HG02981 (cell line): ENCODE measurements around the gene IQCE.
"Not testable (repeated sequence)": the region's sequence is repeated elsewhere in the genome, so short reads cannot be mapped to it uniquely, and the experiment has no call there.

Experiments
- ATAC-seq: cut with Tn5 transposase; IDR thresholded peaks from one replicate; pipeline ENCODE4 v1.9.1; 2021; ENCODE audit warnings: mild to moderate bottlenecking, moderate library complexity; ENCODE audit not compliant: unreplicated experiment

IQCE gene

DNA sequence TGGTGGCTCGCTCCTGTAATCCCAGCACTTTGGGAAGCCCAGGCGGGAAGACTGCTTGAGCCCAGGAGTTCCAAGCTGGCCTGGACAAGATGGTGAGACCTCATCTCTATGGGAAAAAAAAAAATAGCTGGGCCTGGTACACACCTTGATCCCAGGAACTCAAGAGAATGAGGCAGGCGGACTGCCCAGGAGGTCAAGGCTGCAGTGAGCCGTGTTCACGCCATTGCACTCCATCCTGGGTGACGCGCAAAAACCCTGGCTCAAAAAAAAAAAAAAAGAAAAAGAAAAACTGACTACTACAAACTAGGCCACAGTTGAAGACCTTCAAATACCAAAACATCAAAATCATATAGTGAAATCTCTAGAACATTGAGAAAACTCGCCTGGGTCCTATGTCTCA is 7.4 kb upstream of the IQCE start:
- no peak for ATAC-seq

DNA sequence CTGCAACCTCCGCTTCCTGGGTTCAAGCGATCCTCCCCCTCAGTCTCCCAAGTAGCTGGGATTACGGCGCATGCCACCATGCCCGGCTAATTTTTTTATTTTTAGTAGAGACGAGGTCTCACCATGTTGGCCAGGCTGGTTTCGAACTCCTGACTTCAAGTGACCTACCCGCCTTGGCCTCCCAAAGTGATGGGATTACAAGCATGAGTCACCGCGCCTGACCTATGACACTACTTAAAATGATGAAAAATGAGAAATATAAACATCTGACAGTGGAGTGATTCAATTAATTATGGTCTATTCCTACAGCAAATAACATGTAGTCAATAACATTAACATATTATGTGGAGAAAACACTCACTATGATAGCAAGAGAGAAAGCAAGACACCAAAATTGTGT is 5.7 kb upstream of the IQCE start:
- no peak for ATAC-seq

DNA sequence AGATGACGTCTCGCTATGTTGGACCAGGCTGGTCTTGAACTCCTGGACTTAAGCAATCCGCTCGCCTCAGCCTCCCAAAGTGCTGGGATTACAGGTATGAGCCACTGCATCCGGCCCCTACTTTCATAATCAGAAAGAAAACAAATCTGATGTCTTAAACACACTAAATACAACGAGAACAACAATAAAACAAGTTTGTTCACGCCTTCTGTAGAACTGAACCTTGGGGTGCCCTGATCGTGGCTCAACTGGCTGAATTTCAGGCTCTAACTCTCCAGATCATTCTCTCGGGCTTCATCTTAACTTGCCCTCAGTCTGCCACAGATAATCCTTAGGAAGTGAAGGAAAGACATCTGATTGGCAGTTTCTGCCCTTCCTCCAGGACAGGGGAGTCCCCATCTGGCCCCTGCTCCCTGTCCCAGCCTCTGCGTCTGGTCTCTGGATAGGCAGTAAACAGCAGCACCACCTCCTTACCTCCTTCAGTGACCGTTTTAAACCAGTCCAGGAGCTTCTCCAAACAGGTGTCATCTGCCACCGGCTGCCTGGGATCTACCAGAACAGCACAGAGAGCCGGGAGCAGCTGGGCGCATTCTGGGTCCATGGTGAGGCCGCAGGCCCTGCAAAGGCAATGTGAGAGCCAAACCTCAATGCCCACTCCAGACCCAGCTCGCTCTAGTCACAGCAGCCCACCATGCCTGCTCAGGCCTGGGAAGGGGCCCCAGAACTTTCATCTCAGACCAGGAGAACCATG is 4.8 kb upstream of the IQCE start:
- no peak for ATAC-seq

DNA sequence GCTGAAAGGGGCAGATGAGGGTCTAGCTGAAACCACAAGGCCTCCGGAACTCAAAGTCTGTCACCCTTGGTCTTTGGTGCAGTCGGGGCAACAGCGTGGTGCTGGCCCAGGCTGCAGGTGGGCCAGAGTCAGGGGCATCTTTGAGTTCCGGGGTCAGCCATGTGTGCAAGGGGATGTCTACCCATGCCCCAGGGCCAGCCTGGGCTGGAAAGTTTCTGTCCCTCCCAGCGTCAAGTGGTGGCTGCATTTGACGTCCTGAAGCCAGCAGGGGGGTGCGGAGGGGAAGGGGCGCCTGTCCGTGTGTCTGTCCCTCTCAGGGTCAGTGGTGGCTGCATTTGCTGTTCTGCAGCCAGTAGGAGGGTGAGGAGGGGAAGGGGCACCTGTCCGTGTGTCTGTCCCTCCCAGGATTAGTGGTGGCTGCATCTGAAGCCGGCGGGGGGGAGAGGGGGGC is 4.1 kb upstream of the IQCE start:
- ATAC-seq, result no peak

DNA sequence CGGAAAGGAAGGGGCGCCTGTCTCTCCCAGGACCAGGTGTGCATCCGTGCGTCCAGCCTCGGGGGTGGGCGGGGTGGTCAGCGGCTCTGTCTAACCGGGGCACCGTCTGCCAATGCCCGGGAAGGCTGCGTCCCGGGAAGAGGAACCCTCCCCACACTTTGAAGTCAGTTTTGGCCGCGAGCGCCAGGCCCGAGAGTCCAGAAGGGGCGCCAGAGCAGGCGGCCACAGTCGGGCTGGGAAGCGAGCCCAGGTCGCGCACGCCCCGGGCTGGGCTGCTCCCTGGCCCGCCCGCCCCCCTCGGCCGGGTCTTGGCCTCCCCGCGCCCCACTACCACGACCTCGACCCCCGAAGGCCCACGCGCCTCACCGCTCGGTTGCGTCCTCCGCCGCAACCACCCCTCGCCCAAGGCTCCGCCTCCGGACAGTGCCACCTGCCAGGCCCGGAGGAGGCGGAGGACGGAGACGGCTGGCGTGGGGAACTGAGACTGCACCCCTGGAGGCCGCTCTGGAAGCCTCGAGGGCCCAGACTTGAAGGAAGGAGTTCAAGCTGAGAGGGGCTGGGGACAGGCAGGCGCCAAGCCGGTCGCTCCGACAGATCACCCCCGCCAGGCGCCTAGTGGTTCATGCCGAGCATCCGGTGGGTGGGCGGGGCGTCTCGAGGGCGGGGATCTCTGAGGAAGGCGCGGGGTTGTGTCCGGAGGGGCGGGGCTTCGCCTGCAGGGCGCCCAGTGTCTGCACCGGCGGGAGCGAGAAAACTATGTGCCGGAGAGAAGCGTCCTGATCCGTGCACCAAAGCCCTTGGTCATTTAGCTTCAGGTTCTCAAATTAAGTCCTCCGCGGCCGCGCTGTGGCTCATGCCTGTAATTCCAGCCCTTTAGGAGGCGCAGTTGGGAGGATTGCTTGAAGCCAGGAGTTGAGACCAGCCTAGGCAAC is 3.4 kb upstream of the IQCE start, which contains the start of gene BRAT1:
BRAT1 (minus strand) TSS at position 404 of the 932 bp plus-strand sequence. CDS start 1,093 bp downstream, outside the sequence.
- peak; percentile 74 for ATAC-seq

DNA sequence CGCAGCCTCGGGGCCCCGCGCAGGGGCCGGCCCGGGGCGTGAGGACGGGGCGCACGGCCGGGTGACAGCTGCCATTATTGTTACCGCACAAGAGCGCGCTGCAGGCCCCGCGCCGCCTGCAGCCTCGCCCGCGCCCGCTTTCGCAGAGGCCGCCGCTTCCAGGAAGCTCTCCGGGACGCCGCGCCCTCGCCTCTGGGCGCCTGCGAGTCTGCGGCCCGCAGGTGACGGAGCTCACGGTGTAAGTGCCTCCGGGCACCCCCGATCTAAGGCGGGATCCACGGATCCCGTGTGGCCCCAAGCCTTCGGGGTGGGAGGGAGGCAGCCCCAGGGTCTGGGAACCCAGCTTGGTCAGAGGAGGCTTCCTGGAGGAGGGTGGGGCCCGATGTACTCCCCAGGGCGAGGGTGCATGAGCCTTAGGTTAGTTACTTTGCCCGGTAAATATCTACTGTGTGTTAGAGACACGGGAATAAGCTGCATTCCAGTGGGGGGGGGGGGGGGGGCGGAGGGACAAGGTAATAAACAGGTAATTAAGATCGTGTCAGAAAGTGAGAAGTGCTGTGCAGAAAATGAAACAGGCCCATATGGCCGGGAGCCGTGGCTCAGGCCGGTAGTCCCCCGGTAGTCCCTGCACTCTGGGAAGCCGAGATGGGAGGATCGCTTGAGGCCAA is 638 bp downstream of the IQCE start:
- ATAC-seq, result peak; percentile 2

DNA sequence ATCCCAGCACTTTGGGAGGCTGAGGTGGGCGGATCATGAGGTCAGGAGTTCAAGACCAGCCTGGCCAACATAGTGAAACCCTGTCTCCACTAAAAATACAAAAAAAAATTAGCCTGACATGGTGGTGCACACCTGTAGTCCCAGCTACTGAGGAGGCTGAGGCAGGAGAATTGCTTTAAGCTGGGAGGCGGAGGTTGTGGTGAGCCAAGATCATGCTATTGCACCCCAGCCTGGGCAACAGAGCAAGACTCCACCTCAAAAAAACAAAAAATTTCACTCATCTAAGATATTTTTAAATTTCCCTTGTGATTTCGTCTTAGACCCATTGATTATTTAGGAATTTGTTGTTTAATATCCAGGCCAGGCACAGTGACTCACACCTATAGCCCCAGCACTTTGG is 5.2 kb downstream of the IQCE start:
- not testable (repeated sequence) for ATAC-seq

DNA sequence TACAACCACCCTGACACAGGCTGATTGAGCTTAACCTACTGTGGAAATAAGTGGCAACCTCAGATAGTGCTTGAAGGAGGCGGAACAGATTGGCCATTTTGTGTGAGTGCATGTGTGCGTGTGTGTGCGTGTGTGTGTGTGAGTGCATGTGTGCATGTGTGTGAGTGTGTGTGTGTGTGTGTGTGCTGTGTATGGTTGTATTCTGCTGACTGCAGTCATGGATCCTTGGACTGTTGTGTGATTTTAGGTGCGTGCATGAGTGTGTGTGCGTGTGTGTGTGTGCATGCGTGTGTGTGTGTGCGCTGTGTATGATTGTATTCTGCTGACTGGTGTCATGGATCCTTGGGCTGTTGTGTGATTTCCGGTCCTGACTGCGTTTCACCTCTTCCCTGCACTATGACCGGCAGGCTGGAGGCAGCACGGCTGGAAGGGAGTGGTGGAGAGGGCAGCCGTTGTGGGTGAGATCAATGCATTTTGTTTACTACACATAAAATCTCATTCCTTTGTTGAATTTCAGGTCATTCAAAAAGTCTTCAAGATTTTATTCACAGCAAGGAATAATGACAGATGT is 6.3 kb downstream of the IQCE start:
- no peak for ATAC-seq

DNA sequence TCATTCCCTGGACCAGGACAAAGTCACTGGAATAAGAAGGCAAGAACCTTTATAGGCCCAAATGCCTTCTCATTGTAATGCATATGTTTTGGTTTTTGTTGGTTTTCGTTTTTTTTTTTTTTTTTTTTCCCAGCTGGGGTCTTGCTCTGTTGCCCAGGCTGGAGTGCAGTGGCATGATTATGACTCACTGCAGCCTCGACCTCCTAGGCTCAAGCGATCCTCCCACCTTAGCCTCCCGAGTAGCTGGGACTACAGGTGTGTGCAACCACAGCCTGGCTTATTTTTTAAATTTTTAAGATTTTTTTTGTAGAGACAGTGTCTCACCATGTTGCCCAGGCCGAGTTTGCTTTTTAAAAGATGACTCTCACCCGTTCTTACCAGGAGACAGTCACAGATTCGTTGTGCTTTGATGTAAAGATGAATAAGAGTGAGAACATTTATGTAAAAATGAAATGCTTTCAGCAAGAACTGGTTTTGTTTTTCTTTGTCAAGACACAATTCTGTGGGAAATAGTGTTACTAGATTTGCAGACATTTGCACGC is 7.6 kb downstream of the IQCE start:
- peak; percentile 26 for ATAC-seq

DNA sequence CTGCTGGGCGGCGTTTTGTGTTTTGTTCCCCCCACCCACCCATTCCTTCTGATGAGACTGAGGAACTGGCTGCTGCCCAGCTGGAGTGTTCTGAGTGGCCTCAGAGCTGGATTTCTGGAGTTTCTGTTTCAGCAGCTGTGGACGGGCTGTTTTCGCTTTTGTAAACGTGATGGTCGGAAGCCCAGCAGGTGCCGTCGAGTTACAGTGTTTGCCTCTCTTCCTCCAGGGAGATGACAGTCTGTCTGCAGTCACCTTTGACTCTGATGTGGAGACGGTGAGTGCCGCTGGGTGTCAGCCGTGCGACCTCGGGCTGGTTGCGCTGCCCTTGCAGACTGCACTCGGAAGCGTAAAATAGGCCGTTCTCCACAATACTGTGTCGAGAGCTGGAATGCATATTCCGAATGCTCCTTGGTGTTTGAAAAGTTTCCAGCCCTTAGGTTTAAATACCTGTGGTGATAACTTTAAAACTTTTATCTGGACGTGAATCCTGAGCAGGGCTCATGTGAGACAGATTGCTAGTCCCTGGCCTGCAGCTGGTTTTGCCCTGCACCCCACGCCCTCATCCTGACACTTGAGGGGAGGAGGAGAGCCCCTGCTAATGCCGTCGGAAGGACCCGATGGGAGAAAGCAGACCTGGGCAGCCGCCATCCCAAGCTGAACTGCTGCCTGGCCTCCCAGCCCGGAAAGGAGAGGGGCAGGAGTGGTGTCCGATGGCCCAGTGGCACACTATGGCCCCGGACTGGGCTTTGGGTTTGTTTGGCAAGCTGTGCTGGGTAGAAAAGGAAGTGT is 8.3 kb downstream of the IQCE start:
- ATAC-seq, result peak; percentile 65

DNA sequence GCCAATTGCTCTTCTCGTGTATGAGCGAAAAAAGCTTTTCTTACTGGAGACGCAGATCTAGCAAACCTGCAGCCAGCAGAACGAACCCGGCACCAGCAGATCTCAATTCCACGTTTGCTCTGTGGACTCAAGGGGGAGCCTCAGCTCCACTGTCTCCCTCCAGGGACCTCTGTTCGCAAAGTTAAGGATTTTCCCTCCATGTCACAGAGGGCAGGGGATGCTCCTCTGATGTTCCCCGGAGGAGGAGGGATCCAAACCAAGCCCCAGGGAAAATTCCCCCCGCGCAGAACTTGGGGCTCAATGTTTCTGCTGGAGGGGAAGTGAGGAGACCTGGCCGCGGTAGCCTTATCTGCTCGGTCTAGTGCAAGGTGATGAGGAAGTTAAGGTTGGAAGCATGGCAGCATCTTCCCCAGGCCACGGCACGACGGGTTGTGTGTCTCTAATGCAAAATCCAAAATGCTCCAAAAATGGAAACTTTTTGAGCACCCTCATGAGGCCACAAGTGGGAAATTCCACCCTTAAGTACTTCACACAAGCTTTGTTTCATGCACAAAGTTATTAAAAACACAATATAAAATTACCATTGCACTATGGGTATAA is 9.0 kb downstream of the IQCE start:
- no peak for ATAC-seq

DNA sequence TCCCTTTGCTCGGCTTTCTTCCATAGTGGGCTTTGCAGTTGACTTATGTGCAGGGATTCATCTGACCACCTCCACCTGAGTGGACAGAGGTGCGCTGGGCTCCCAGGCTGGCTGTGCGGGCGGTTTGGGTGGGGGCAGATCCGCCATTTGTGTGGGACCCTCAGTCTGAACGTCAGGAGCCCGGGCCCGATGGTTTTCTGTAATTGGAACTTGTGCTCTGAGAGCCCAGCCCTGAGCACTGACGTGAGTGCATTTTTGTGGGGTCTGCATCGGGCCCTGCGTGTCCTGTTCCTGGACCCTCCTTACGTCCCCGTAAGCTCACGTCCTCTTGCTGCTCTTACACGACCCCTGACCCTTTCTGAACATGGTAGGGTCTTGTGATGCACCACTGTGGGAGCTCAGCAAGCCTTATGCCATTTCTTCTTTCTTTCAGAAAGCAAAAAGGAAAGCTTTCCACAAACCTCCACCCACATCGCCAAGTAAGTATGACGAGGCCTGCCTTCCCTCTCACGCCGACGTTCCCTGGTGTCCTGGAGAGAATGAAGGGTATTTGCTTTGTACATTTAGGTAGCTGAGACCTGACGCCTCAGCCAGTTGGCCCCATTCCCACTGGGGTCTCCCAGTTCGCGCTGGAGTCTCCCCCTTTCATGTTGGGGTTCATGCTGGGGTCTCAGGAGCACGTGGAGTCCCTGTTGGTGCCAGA is 9.9 kb downstream of the IQCE start:
- ATAC-seq, result no peak

DNA sequence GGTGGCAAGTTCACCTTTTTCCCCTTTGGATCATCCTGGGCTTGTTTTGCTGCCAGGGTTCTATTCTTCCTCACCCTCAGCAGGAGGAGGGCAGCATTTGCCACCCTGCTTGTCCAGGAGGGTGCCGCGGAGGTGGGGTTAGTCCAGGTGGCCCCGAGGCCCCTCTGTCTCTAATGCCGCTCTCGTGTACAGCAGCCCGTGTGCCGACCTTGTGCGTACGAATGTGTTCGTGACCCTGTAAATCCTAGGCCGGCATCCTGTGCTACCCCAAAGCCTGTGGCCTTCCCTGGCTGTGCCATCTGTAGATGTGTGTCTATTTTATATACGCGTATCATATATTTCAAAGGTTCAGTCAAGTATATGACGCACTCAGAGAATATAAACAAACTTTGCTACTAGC is 10.6 kb downstream of the IQCE start:
- ATAC-seq, result no peak

DNA sequence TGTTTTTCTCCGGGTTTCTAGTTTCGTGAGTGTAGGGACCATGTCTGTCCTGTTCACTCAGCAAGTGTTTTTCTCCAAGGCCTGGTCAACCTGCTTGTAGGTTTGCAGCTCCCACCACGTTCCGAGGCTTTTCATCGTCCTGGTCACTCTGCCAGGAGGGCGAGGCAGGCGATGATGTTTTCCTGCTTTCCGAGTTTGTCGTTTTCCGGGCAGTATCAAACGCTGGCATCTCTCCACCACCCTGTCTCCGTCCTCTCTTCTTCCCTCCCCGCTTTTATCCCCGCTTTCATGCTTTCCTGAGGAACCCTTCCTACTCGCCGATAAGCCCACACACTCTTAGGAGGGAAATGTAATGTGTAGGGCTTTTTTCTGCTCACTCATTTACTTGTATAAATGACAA is 11.2 kb downstream of the IQCE start:
- no peak for ATAC-seq

DNA sequence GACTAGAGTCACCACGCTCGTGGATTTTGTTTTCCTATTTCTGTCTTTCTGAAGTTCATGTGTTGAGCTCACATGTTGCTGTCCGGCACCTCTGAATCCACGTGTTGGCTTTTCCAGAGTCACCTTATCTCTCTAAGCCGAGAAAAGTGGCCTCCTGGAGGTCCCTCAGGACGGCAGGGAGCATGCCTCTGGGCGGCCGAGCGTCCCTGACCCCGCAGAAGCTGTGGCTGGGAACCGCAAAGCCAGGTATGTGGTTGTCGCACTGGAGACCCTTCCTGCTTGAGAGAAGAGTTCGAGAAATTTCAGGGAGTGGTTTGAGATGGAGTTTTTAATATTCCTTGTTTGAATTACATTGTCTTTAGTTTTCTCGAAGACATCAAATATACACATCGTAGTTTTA is 12.6 kb downstream of the IQCE start:
- no peak for ATAC-seq

DNA sequence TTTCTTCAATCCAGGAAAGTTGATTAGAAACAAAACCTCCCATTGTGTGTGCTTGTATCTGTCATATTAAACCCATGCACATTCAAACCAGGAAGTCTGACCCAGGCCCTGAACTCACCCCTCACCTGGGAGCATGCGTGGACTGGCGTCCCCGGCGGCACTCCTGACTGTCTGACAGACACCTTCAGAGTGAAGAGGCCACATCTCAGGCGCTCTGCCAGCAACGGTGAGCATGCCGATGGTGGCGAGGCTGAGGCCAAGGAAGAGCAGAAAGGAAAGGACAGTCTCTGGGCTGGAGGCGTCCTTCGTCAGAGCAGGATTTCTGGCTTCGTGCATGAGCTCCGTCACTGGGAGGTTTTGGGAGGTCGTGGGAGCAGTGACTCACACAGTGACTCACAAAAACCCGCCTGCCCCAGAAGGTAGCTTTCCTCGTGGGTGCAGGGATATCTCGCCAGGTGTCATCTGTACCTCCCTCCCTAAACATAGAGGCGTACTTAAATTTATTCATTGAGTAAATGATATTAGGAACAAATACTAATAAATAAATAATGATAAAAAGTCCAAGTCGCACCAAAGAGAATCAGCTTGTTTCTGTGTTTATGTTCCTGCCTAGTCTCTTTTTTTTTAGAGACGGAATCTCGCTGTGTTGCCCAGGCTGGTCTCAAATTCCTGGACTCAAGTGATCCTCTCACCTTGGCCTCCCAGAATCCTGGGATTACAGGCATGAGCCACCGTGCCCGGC is 13.5 kb downstream of the IQCE start:
- ATAC-seq, result no peak

DNA sequence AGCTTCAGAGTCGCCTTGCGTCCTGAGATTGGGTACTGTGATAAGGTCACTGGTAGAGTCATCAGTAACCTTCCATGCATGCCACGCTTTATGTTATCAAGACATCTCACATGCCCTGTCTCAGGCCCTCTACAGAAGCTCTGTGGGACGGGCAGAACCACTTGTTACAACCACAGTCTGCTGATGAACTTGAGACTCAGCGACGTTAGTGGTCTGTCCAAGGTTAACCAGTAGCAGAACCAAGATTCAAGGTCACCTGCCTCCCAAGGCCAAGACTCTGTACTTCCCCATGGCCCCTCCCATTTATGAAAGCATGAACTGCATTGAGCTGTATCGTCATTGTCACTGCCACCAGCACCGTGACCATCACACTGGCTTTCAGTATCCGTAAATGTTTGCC is 15.0 kb downstream of the IQCE start:
- ATAC-seq, result no peak

DNA sequence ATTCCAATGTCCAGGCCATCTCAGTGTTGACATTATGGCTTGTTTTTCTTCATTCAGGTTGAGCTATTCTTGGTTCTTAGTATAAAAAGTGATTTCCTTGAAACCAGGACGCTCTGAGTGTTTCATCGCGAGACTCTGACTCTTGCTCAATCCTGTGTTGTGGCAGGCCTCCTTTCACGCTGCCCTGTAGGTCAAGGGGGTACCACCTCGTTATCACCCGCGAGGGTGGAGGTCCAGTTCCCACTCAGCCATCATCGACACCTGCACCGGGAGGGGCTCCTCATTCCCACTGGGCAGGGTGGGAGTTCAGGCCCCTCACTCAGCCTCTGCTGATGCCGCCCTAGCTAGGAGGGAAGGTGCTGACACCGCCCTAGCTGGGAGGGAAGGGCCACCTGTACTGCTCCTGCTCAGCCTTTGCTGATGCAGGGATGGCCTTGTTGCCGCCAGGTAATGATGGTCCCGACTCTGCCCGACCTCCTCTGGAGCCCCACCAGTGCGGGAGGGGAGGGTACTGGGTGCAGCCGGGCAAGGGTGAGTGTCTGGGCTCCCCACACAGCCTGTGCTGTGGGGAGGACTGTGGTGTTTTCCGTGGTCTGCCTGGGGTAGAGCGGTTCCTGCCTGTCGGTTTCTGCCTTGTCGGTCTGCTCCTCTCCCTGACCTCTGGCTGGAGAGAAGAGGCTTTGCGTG is 16.4 kb downstream of the IQCE start:
- no peak for ATAC-seq
